ENCODE data around the gene TXNDC17.

GRCh38 chr17:6643451-6644125, 2.7 kb downstream of the TXNDC17 start:
- no peak for TF ChIP-seq CTCF (conservative IDR thresholded peaks at IDR 0.05 in 1 of 2, IDR thresholded peaks at IDR 0.05 in 1 of 2; ENCODE audit: extremely low read depth in 1 of 2, insufficient read depth in 1 of 2, low read depth in 1 of 2, low read length in 2 of 2)
- no peak for TF ChIP-seq EZH2 (IDR thresholded peaks at IDR 0.05; ENCODE audit: borderline replicate concordance, low read length)

Data from mammary epithelial cell (primary cell).